Upper lobe of left lung (tissue), 6 donors: ENCODE results near the gene AMOTL2. TPM values are rescaled to one million over a fixed set of nuclear protein-coding genes. Genes with fewer than 3 reads are reported as not detected.

Source experiments
- ATAC-seq, 2 donors: fragments of 200-7000 bp; cut with Tn5 transposase; one replicate each; pipeline ENCODE4 v1.9.1; 2022; ENCODE audit warnings: mild to moderate bottlenecking in 2 of 2, moderate library complexity in 2 of 2; ENCODE audit not compliant: low FRiP score in 2 of 2
- DNase-seq, 2 donors: peaks; one replicate each; pipeline ENCODE4 v3.0.0-alpha.2; 2019 to 2020
- H3K27ac ChIP-seq, 4 donors: fragments of 200-600 bp; sonication (generic); one replicate each; pipeline ENCODE4 v1.5.1; 2016 to 2019
- H3K27me3 ChIP-seq, 4 donors: fragments of 200-600 bp; sonication (generic); one replicate each; pipeline ENCODE4 v1.5.1; 2017 to 2019
- H3K36me3 ChIP-seq, 4 donors: fragments of 200-600 bp; sonication (generic); one replicate each; pipeline ENCODE4 v1.5.1; 2016 to 2019
- H3K4me1 ChIP-seq, 4 donors: fragments of 200-600 bp; sonication (generic); one replicate each; pipeline ENCODE4 v1.5.1; 2018 to 2019
- H3K4me3 ChIP-seq, 4 donors: fragments of 200-600 bp; sonication (generic); one replicate each; pipeline ENCODE4 v1.5.1; 2017 to 2019; ENCODE audit warnings: mild to moderate bottlenecking in 2 of 4, moderate library complexity in 1 of 4
- H3K9me3 ChIP-seq, 4 donors: fragments of 200-600 bp; sonication (generic); one replicate each; pipeline ENCODE4 v1.5.1; 2018 to 2019
- EP300 ChIP-seq, 4 donors: sonication (generic); formaldehyde crosslinking; IDR thresholded peaks; one replicate each; pipeline ENCODE4 v1.5.1; 2017; ENCODE audit warnings: antibody characterized with exemption in 4 of 4, control low read depth in 2 of 4
- POLR2A ChIP-seq, 4 donors: fragments of 450-650 bp; IDR thresholded peaks; one replicate each; pipeline ENCODE4 v1.5.1; 2016 to 2017; ENCODE audit warnings: antibody characterized with exemption in 4 of 4, mild to moderate bottlenecking in 2 of 4
- POLR2AphosphoS5 ChIP-seq, 2 donors: sonication (generic); formaldehyde crosslinking; IDR thresholded peaks; one replicate each; pipeline ENCODE4 v1.5.1; 2017; ENCODE audit warnings: antibody characterized with exemption in 2 of 2
- WGBS, 2 donors: methylation state at CpG; one replicate each; pipeline ENCODE4 v1.1.5; 2017 to 2018; 5-methylcytosine and 5-hydroxymethylcytosine counted together
- total RNA-seq, 6 donors: library from RNA; depleted of rRNA in 4 of 6; stranded (reverse); fragments of >200 nt in 4 of 6; gene quantifications; one replicate each; pipeline versions ENCODE4 v1.1.0 to v1.2.1, GENCODE V29; 2016 to 2021
- TF ChIP-seq, protein P1 (sequence below), 6 experiments: fragments of 450-650 bp in 4 of 6; fragments of 200-600 bp in 2 of 6; sonication (generic) in 2 of 6; IDR thresholded peaks; one replicate each; pipeline ENCODE4 v1.5.1; 2016 to 2019; ENCODE audit warnings: antibody characterized with exemption in 6 of 6
- donor health status: DM: no; HTN: no; CAD: no; lungs with moderate emphysema.
- donor health status: DM: no; HTN: yes; CAD: no; lungs with severe emphysema.

The AMOTL2 gene
- total RNA-seq, 6 donors from 2014 or later, result 73.3 to 179 (median 132) TPM

DNA sequence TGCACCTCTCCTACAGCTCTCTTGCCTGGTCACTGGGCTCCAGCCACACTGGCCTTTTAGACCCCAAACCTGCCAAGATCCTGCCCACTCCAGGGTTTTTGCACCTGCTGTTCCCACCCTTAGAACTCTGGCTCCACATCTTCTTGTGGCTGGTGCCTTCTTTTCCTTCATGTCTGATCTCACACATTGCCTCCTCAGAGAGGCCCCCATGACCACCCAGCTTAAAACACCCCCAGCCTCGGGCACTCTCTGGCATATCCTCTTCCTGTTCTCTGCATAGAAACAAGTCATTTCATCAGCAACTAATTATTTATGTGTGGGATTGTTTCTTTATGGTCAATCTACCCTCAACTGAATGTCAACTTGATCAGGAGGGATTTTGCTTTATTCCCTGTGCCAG, 14.0 kb upstream of the AMOTL2 start:
- WGBS, 2 donors, result 29 to 36% methylated on average over 1 of the region's 1 CpG

GRCh38 chr3:134387293-134387692, 13.0 kb upstream of the AMOTL2 start:
- Histone ChIP-seq H3K36me3 (no peaks in the 10 kb centered on the region), H3K27me3 (no peaks in the 10 kb centered on the region), H3K4me1 (peaks cover 0 to 4% (median 1%) of the 10 kb centered on the region in 4 donors), H3K4me3 (no peak overlapping the region), H3K9me3 (no peaks in the 10 kb centered on the region), H3K27ac (no peak overlapping the region)
- no peak for DNase-seq
- TF ChIP-seq, protein P1, sequence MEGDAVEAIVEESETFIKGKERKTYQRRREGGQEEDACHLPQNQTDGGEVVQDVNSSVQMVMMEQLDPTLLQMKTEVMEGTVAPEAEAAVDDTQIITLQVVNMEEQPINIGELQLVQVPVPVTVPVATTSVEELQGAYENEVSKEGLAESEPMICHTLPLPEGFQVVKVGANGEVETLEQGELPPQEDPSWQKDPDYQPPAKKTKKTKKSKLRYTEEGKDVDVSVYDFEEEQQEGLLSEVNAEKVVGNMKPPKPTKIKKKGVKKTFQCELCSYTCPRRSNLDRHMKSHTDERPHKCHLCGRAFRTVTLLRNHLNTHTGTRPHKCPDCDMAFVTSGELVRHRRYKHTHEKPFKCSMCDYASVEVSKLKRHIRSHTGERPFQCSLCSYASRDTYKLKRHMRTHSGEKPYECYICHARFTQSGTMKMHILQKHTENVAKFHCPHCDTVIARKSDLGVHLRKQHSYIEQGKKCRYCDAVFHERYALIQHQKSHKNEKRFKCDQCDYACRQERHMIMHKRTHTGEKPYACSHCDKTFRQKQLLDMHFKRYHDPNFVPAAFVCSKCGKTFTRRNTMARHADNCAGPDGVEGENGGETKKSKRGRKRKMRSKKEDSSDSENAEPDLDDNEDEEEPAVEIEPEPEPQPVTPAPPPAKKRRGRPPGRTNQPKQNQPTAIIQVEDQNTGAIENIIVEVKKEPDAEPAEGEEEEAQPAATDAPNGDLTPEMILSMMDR (IDR thresholded peaks at IDR 0.05), result no peak
- TF ChIP-seq POLR2A (IDR thresholded peaks at IDR 0.05) (no peak), EP300 (IDR thresholded peaks at IDR 0.05) (no peak), POLR2AphosphoS5 (IDR thresholded peaks at IDR 0.05) (no peak)
- no peak for ATAC-seq
- WGBS, 2 donors, result 89 to 93% methylated on average over 3 of the region's 3 CpGs

More for the DNA sequence above, 14.0 kb upstream of the AMOTL2 start:
- H3K4me3 ChIP-seq, result no peak overlapping the region
- H3K4me1 ChIP-seq, result peaks cover 0 to 6% (median 2%) of the 10 kb centered on the region in 4 donors
- ATAC-seq, result no peak
- no peaks in the 10 kb centered on the region for H3K27me3 ChIP-seq
- H3K36me3 ChIP-seq, result no peaks in the 10 kb centered on the region
- no peak for DNase-seq
- no peaks in the 10 kb centered on the region for H3K9me3 ChIP-seq
- H3K27ac ChIP-seq, result no peak overlapping the region
- TF ChIP-seq EP300 (IDR thresholded peaks at IDR 0.05) (no peak), POLR2A (IDR thresholded peaks at IDR 0.05) (no peak), POLR2AphosphoS5 (IDR thresholded peaks at IDR 0.05) (no peak)
- TF ChIP-seq, protein P1 (IDR thresholded peaks at IDR 0.05), result no peak

DNA sequence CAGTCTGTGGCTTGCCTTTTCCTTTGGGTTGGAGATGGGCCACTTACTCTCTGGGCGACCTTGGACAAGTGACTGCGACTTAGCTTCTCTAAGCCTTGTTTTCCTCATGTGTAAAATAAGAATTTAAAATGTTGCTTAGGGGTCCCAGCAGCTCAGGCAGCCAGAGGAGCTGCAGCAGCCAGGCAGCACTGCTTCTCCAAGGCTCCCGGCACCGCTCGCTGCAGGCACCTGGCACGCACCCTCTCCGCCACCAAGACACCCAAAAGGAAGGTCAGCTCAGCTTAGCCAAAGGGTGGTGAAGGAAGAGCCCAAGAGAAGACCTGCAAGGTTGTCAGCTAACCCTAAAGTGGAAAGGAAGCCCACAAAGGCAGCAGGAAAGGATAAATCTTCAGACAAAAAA, 10.7 kb upstream of the AMOTL2 start:
- no peaks in the 10 kb centered on the region for H3K27me3 ChIP-seq
- 91% methylated on average over 7 of the region's 7 CpGs for WGBS, 2 donors

GRCh38 chr3:134381831-134382442, 7.7 kb upstream of the AMOTL2 start:
- Histone ChIP-seq H3K4me3 (no peak overlapping the region), H3K27me3 (no peaks in the 10 kb centered on the region), H3K9me3 (no peaks in the 10 kb centered on the region), H3K27ac (peak overlapping the region; percentile 35 to 67 (median 58)), H3K36me3 (no peaks in the 10 kb centered on the region), H3K4me1 (peaks cover 14 to 25% (median 16%) of the 10 kb centered on the region in 4 donors)
- peak; percentile 59 to 92 for ATAC-seq
- 51 to 52% methylated on average over 5 to 8 of the region's 8 CpGs for WGBS, 2 donors
- TF ChIP-seq POLR2AphosphoS5 (IDR thresholded peaks at IDR 0.05), result peak in 1 of 2 donors; percentile 32
- TF ChIP-seq EP300 (IDR thresholded peaks at IDR 0.05), result no peak
- TF ChIP-seq, protein P1 (IDR thresholded peaks at IDR 0.05), result no peak
- peak in 1 of 2 donors; percentile 89 for DNase-seq

More for the DNA sequence above, 10.7 kb upstream of the AMOTL2 start:
- H3K9me3 ChIP-seq, result no peaks in the 10 kb centered on the region
- H3K4me1 ChIP-seq, result peaks cover 0 to 12% (median 2%) of the 10 kb centered on the region in 4 donors
- no peak overlapping the region for H3K27ac ChIP-seq
- H3K4me3 ChIP-seq, result no peak overlapping the region
- ATAC-seq, result no peak
- DNase-seq, result peak in 1 of 2 donors; percentile 50
- H3K36me3 ChIP-seq, result no peaks in the 10 kb centered on the region
- TF ChIP-seq, protein P1 (IDR thresholded peaks at IDR 0.05), result no peak
- no peak for TF ChIP-seq POLR2A (IDR thresholded peaks at IDR 0.05)
- TF ChIP-seq EP300 (IDR thresholded peaks at IDR 0.05), result no peak
- TF ChIP-seq POLR2AphosphoS5 (IDR thresholded peaks at IDR 0.05), result no peak

- peak in 1 of 2 donors; percentile 49 for ATAC-seq
- Histone ChIP-seq H3K36me3 (no peaks in the 10 kb centered on the region), H3K4me1 (peaks cover 20 to 25% (median 21%) of the 10 kb centered on the region in 4 donors), H3K27me3 (no peaks in the 10 kb centered on the region), H3K4me3 (no peak overlapping the region), H3K27ac (peak overlapping the region; percentile 35 to 67 (median 58)), H3K9me3 (no peaks in the 10 kb centered on the region)
- TF ChIP-seq POLR2A (IDR thresholded peaks at IDR 0.05) (no peak), POLR2AphosphoS5 (IDR thresholded peaks at IDR 0.05) (no peak), EP300 (IDR thresholded peaks at IDR 0.05) (no peak)
- TF ChIP-seq, protein P1 (IDR thresholded peaks at IDR 0.05), result no peak
- no peak for DNase-seq
- WGBS, 2 donors, result 25 to 36% methylated on average over 1 of the region's 1 CpG
These were observed 6.8 kb upstream of the AMOTL2 start for GRCh38 chr3:134381076-134381475.
